GM18909 (cell line): Measurements from ENCODE around the gene COQ5.
"Not testable (repeated sequence)": the region's sequence is repeated elsewhere in the genome, so short reads cannot be mapped to it uniquely, and the experiment has no call there.

ENCODE experiments used
- ATAC-seq: cut with Tn5 transposase; IDR thresholded peaks from one replicate; pipeline ENCODE4 v1.9.1; 2021; ENCODE audit warnings: mild to moderate bottlenecking; ENCODE audit not compliant: unreplicated experiment, poor library complexity

The COQ5 gene

GRCh38 chr12:120529641-120530417, 871 bp upstream of the COQ5 start:
- ATAC-seq, result no peak

- no peak for ATAC-seq
These were observed 6.4 kb downstream of the COQ5 start for GRCh38 chr12:120522568-120522967.

GRCh38 chr12:120519324-120519723, 9.6 kb downstream of the COQ5 start:
- not testable (repeated sequence) for ATAC-seq

- no peak for ATAC-seq
These were observed 13.5 kb downstream of the COQ5 start for GRCh38 chr12:120515496-120515895.

- ATAC-seq, result no peak
These were observed 15.0 kb downstream of the COQ5 start for GRCh38 chr12:120514002-120514401.

DNA sequence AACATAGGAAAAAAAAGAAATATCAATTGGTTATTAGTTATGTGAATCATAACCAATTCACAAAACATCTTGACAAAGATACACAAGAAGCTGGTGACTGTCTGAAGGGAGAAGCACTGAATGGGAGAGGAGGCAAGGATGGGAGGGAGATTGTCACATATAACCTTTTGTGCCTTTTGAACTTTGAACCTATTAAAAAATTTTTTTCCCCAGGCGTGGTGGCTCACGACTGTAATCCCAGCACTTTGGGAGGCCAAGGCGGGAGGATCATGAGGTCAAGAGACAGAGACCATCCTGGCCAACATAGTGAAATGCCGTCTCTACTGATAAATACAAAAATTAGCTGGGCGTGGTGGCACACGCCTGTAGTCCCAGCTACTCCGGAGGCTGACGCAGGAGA, 20.4 kb downstream of the COQ5 start:
- ATAC-seq, result no peak

GRCh38 chr12:120504587-120504986, 24.4 kb downstream of the COQ5 start:
- no peak for ATAC-seq

- ATAC-seq, result no peak
These were observed 28.4 kb downstream of the COQ5 start for GRCh38 chr12:120500581-120500980.

GRCh38 chr12:120498870-120499515, 30.0 kb downstream of the COQ5 start:
- ATAC-seq, result no peak

DNA sequence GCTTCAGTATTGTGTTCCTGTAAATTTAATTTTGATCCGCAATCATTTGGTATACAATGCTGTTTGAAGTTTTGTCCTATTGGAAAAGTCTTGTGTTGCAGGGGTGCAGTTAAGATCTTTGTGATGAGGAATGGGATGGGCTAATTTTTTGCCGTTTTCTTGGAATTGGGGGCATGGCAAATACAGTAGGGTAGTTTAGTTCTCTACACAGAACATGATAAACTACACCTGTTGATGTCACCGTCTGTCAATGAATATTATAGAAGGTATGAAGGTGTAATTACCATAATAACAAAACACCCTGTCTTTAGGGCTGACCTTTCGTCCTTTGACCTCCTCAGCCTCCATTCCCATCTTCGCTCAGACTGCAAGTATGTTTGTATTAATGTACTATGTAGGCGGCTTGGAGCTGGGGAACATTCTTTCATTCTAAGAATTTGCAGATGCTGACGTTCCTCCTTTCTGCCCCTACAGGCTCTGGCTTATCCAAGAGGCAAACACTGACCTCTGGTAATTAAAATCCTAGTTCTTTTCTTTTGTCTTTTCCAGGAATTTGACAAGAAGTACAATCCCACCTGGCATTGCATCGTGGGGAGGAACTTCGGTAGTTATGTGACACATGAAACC, 31.3 kb downstream of the COQ5 start:
- ATAC-seq, result no peak

DNA sequence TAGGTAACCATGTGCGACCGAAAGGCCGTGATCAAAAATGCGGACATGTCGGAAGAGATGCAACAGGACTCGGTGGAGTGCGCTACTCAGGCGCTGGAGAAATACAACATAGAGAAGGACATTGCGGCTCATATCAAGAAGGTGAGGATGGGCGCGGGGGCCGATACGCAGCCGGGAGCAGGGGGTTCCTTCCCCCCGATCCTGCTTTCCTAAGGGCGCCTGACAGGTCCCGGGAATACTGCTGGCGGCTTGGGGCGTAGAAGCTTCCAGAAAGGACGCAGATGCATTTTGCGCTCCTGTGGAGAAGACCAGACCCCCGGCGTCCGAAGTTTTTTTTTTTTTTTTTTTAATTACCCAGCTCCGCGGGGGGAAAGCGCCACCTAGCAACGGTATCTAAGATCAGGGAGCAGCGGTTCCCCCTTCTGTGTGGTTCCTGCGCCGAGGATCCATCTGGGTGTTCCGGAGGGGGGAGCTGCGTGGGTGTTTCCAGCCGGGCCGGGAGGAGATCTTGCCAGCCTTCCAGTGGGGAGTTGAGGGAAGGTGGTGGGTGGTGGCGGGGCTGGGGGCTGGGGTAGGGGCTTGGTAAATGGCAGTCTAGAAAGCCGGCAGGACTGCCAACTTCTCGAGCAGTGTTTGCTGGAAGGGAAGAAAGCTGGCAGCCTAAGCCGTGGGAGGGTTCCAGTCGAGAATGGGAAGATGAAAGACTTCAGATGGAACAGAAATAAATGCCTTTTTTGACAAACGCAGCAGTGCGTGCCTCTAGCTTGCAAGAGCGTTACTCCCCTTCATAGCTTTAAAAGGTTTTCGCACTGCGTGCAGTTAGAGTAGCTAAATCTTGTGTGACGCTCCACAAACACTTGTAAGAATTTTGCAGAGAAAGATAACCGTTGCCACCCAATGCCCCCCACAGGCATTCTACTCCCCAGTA, 32.3 kb downstream of the COQ5 start:
- ATAC-seq, result peak; percentile 17

- peak; percentile 93 for ATAC-seq
These were observed 33.1 kb downstream of the COQ5 start, which contains the start of gene DYNLL1 for GRCh38 chr12:120495731-120496412. DYNLL1 (plus strand) TSS chr12:120496113; CDS start chr12:120496422, 309 bp downstream.

- ATAC-seq, result peak; percentile 11
These were observed 33.7 kb downstream of the COQ5 start for GRCh38 chr12:120495186-120495730.

DNA sequence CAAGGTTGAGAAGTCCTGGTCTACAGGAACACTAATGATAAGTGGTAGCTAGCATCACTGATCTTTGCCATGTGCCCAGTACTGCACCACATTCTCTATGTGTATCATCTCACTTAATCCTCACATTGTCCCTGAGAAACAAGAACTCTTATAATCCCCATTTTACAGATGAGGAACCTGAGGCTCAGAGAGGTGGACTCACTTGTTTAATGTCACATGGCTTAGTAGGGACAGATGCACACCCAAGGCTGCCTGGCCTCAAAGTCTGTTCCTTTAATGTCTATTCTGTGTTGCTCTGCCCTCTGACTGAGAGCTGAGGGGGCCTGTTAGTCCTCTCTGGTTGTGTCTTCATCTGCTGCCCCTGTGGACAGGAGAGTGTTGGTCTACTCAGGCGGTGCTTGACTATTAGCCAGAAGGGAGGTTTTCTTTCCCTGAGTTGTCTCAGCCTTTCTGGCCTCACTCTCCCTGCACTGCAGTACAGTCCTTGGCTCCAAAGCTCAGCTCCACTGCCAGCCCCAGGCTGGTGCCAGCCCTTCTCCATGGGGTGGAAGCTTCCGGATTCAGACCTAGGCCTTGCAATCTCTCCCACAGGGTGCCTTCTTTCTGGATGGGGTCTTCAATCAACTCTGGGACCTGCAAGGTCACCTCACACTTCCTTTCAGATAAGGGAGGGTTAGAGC, 38.0 kb downstream of the COQ5 start:
- ATAC-seq, result no peak

- no peak for ATAC-seq
These were observed 38.6 kb downstream of the COQ5 start for GRCh38 chr12:120490325-120490724.

DNA sequence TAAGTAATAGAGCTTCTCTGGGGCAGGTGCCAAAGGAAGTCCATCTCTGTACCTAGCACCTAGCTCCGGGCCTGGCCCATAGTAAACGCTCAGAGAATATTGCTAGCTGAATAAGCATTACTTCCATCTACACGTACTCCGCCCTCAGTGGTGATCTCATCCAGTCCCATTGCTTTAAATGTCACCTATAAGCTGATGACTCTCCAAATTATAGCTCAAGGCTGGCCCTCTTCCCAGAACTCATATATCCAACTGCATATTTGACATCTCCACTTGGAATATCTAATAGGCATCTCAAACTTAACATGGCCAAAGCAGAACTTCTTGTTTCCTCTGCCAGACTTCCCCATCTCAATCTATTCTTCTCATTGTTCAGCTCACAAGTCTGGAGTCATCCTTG, 39.9 kb downstream of the COQ5 start:
- ATAC-seq, result no peak

DNA sequence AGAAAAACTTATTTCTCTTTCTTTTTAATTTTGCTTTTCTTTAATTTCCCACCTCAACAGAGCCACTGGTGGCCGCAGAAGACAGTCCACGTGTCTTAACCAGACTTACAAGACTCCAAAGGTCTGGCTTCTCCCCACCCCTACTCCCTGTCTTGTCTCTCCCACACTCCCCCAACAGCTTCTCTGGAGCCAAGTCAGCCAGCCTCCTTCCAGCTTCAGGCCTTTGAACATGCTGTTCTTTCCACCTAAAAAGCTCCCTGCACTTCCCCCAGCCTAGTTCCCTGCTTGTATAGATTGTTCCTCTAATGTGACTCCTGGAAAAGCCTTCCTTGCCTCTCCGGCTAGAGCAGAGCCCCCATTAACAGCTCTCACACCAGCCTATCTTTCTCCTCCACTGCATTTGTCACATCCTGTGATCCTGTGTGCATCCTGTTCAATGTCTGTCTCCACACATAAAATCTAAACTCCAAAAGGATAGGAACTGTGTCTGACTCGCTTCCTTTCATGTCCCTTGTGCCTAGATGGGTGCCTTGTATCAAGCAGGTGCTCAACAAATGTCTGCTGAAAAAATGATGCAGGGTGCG, 40.8 kb downstream of the COQ5 start:
- no peak for ATAC-seq

DNA sequence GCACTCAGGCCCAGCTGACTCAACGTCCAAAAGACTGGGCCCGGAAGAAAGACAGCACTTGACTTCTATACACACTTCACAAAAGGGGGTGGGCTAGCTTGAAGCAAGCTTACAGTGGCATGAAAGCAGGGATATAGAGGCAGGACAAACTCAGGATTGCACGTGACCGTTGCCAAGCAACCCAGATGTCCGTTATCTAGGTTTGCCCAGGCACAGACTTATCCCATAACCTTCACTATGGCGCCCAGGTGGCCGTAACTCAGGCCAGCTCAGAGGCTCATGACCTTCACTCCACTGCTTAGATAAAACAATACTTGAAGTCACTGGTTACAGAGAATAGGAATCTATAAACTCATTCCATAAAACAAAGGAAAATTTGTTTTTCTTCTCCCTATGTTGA, 41.4 kb downstream of the COQ5 start:
- not testable (repeated sequence) for ATAC-seq
